ENCODE results near the gene MTMR10.

Gene MTMR10

DNA sequence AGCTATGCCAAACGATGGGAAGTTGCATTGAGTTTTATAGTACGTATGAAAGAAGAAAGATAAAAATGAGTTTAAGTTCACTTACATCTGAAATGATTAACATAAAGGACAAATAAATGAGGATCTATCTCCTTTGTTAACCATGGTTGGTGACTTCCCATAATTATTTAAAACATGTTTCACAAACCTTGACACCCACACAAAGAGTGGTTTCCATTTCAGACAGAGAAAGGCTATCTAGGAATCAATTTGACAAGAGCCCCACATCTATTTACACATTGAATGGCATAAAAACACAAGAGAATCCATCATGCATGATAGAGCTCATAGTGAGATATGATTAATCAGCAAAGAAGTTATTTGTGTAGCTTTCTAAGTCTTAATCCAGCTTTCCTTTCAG, 14.2 kb upstream of the MTMR10 start:
- no peaks in the 10 kb centered on the region for H3K4me1 ChIP-seq
- H3K4me3 ChIP-seq (ENCODE audit: low read depth, low read length), result no peak overlapping the region
- no peaks in the 10 kb centered on the region for H3K36me3 ChIP-seq
- peaks cover 64% of the 10 kb centered on the region for H3K27me3 ChIP-seq
- no peaks in the 10 kb centered on the region for H3K9me3 ChIP-seq
- TF ChIP-seq, protein P1, sequence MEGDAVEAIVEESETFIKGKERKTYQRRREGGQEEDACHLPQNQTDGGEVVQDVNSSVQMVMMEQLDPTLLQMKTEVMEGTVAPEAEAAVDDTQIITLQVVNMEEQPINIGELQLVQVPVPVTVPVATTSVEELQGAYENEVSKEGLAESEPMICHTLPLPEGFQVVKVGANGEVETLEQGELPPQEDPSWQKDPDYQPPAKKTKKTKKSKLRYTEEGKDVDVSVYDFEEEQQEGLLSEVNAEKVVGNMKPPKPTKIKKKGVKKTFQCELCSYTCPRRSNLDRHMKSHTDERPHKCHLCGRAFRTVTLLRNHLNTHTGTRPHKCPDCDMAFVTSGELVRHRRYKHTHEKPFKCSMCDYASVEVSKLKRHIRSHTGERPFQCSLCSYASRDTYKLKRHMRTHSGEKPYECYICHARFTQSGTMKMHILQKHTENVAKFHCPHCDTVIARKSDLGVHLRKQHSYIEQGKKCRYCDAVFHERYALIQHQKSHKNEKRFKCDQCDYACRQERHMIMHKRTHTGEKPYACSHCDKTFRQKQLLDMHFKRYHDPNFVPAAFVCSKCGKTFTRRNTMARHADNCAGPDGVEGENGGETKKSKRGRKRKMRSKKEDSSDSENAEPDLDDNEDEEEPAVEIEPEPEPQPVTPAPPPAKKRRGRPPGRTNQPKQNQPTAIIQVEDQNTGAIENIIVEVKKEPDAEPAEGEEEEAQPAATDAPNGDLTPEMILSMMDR (IDR thresholded peaks at IDR 0.05; ENCODE audit: low read depth, low read length), result no peak
- DNase-seq, result no peak

- no peak for DNase-seq
- no peak overlapping the region for H3K4me3 ChIP-seq (ENCODE audit: low read depth, low read length)
Measured at GRCh38 chr15:31004220-31004733, 12.8 kb upstream of the MTMR10 start.

GRCh38 chr15:31001702-31002101, 10.3 kb upstream of the MTMR10 start:
- no peak overlapping the region for H3K4me3 ChIP-seq (ENCODE audit: low read depth, low read length)
- peaks cover 37% of the 10 kb centered on the region for H3K27me3 ChIP-seq
- H3K9me3 ChIP-seq, result no peaks in the 10 kb centered on the region
- TF ChIP-seq, protein P1 (IDR thresholded peaks at IDR 0.05; ENCODE audit: low read depth, low read length), result no peak
- no peaks in the 10 kb centered on the region for H3K36me3 ChIP-seq
- no peaks in the 10 kb centered on the region for H3K4me1 ChIP-seq
- DNase-seq, result no peak

More at GRCh38 chr15:31004220-31004733, 12.8 kb upstream of the MTMR10 start:
- Histone ChIP-seq H3K27me3 (peaks cover 56% of the 10 kb centered on the region), H3K4me1 (no peaks in the 10 kb centered on the region), H3K36me3 (no peaks in the 10 kb centered on the region), H3K9me3 (no peaks in the 10 kb centered on the region)
- TF ChIP-seq, protein P1 (IDR thresholded peaks at IDR 0.05; ENCODE audit: low read depth, low read length), result no peak

- no peak overlapping the region for H3K4me3 ChIP-seq (ENCODE audit: low read depth, low read length)
- DNase-seq, result no peak
- peaks cover 28% of the 10 kb centered on the region for H3K27me3 ChIP-seq
Measured at GRCh38 chr15:30999729-31000128, 8.3 kb upstream of the MTMR10 start.

DNA sequence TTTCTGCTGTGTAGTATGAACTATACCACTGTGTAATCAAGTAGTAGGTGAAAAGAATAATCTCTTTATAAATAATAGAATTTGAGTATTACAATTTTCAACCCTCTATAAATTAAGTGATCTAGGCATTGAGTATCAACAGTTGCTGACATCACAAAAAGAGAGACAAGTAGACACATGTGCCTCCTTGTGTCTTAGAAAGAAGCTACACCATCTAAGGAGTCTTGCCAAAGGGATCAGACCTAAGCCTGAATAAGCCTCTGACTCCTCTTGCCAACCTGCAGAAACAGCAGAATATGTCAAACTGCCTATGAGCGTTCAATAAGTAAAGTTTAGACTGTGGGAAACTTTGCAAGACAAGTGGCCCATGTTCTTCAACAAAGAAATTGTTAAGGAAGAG, 5.8 kb upstream of the MTMR10 start:
- Histone ChIP-seq H3K4me1 (no peaks in the 10 kb centered on the region), H3K9me3 (no peaks in the 10 kb centered on the region), H3K36me3 (no peaks in the 10 kb centered on the region), H3K4me3 (ENCODE audit: low read depth, low read length) (no peak overlapping the region), H3K27me3 (peaks cover 9% of the 10 kb centered on the region)
- DNase-seq, result no peak
- TF ChIP-seq, protein P1 (IDR thresholded peaks at IDR 0.05; ENCODE audit: low read depth, low read length), result no peak

More at GRCh38 chr15:30999729-31000128, 8.3 kb upstream of the MTMR10 start:
- H3K4me1 ChIP-seq, result no peaks in the 10 kb centered on the region
- no peaks in the 10 kb centered on the region for H3K9me3 ChIP-seq
- TF ChIP-seq, protein P1 (IDR thresholded peaks at IDR 0.05; ENCODE audit: low read depth, low read length), result no peak
- H3K36me3 ChIP-seq, result no peaks in the 10 kb centered on the region

- Histone ChIP-seq H3K36me3 (no peaks in the 10 kb centered on the region), H3K9me3 (no peaks in the 10 kb centered on the region), H3K4me1 (no peaks in the 10 kb centered on the region), H3K27me3 (no peaks in the 10 kb centered on the region), H3K4me3 (ENCODE audit: low read depth, low read length) (peak overlapping the region; percentile 94)
- TF ChIP-seq, protein P1 (IDR thresholded peaks at IDR 0.05; ENCODE audit: low read depth, low read length), result no peak
- DNase-seq, result no peak
Measured at GRCh38 chr15:30992249-30992864, 929 bp upstream of the MTMR10 start.

All from BE2C (cell line).